Prostate gland (tissue), 2 donors: ENCODE results near the gene ENAH.

ENCODE experiments used
- POLR2A ChIP-seq: fragments of 450-650 bp; IDR thresholded peaks from one replicate; pipeline ENCODE4 v1.6.1; 2016; ENCODE audit warnings: antibody characterized with exemption, mild to moderate bottlenecking
- POLR2AphosphoS5 ChIP-seq: sonication (generic); formaldehyde crosslinking; IDR thresholded peaks from one replicate; pipeline ENCODE4 v1.6.1; 2017; ENCODE audit warnings: antibody characterized with exemption
- TF ChIP-seq, protein P1 (sequence below), 4 experiments: fragments of 200-600 bp in 2 of 4; fragments of 450-650 bp in 2 of 4; sonication (generic) in 2 of 4; IDR thresholded peaks; 1 replicate in 3 of 4; 2 replicates in 1 of 4; pipeline ENCODE4 v1.5.1; 2016 to 2019; ENCODE audit warnings: antibody characterized with exemption in 4 of 4, mild to moderate bottlenecking in 2 of 4, moderate library complexity in 2 of 4

DNA sequence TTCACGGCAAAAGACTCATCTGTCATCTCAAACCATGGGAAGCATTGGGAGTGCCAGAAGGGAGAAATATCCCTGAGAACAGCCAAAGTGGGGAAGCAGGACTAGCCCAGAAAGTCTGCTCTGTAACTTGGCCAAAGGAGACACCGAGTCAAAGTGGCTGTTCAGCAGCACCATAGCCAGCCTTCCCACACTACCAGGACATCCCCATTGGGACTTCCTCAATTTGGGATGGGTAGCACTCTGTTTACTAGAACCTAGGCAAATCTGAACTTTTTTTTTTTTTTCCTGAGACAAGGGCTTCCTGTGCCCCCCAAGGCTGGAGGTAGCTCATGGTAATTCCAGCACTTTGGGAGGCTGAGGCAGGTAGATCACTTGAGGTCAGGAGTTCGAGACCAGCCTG is 93.0 kb downstream of the ENAH start:
- TF ChIP-seq, protein P1, sequence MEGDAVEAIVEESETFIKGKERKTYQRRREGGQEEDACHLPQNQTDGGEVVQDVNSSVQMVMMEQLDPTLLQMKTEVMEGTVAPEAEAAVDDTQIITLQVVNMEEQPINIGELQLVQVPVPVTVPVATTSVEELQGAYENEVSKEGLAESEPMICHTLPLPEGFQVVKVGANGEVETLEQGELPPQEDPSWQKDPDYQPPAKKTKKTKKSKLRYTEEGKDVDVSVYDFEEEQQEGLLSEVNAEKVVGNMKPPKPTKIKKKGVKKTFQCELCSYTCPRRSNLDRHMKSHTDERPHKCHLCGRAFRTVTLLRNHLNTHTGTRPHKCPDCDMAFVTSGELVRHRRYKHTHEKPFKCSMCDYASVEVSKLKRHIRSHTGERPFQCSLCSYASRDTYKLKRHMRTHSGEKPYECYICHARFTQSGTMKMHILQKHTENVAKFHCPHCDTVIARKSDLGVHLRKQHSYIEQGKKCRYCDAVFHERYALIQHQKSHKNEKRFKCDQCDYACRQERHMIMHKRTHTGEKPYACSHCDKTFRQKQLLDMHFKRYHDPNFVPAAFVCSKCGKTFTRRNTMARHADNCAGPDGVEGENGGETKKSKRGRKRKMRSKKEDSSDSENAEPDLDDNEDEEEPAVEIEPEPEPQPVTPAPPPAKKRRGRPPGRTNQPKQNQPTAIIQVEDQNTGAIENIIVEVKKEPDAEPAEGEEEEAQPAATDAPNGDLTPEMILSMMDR (IDR thresholded peaks at IDR 0.05) = no peak
- TF ChIP-seq POLR2AphosphoS5 = no peak
- TF ChIP-seq POLR2A = no peak
